NCI-H526 (cell line): ENCODE measurements around the gene TMEM140.
"Not testable (repeated sequence)": the region's sequence is repeated elsewhere in the genome, so short reads cannot be mapped to it uniquely, and the experiment has no call there.

ENCODE experiments used
- DNase-seq, 2 experiments: peaks; one replicate each; lab custom pipeline; 2025; lab: John Stamatoyannopoulos, UW

TMEM140 gene

GRCh38 chr7:135158874-135159273 lies 11.0 kb downstream of the TMEM140 start:
- DNase-seq: no peak

- no peak for DNase-seq
Observed at GRCh38 chr7:135159359-135160085, 11.7 kb downstream of the TMEM140 start.

- DNase-seq: no peak
Observed at GRCh38 chr7:135160098-135160857, 12.4 kb downstream of the TMEM140 start.

GRCh38 chr7:135160858-135161653 lies 13.2 kb downstream of the TMEM140 start:
- no peak for DNase-seq

- no peak for DNase-seq
Observed at GRCh38 chr7:135161669-135162068, 13.8 kb downstream of the TMEM140 start.

- no peak for DNase-seq
Observed at GRCh38 chr7:135162382-135163001, 14.6 kb downstream of the TMEM140 start.

- no peak for DNase-seq
Observed at GRCh38 chr7:135164357-135165061, 16.6 kb downstream of the TMEM140 start.

GRCh38 chr7:135165862-135166261 lies 18.0 kb downstream of the TMEM140 start:
- DNase-seq: no peak

GRCh38 chr7:135166338-135166990 lies 18.6 kb downstream of the TMEM140 start:
- no peak for DNase-seq

GRCh38 chr7:135167365-135167917 lies 19.6 kb downstream of the TMEM140 start:
- DNase-seq: no peak

GRCh38 chr7:135168001-135168400 lies 20.1 kb downstream of the TMEM140 start:
- DNase-seq: no peak

- no peak for DNase-seq
Observed at GRCh38 chr7:135168489-135169140, 20.7 kb downstream of the TMEM140 start.

- DNase-seq: peak; percentile 32 to 62
Observed at GRCh38 chr7:135169141-135169963, 21.5 kb downstream of the TMEM140 start.

GRCh38 chr7:135169964-135170273 lies 22.0 kb downstream of the TMEM140 start:
- DNase-seq: no peak

GRCh38 chr7:135170274-135170997 lies 22.6 kb downstream of the TMEM140 start, which contains the start of gene CYREN:
Gene CYREN, minus strand, starts transcription at chr7:135170707. Its CDS starts 1,785 bp downstream, at chr7:135168922.
- DNase-seq: peak; percentile 87 to 99

GRCh38 chr7:135170998-135171481 lies 23.2 kb downstream of the TMEM140 start:
- DNase-seq: not testable (repeated sequence)

GRCh38 chr7:135171581-135172291 lies 23.9 kb downstream of the TMEM140 start:
- not testable (repeated sequence) for DNase-seq

GRCh38 chr7:135173916-135174315 lies 26.0 kb downstream of the TMEM140 start:
- DNase-seq: not testable (repeated sequence)
